Measurements from ENCODE around the gene CCT8. TPM values are rescaled to one million over a fixed set of nuclear protein-coding genes. Genes with fewer than 3 reads are reported as not detected.
"Not testable (repeated sequence)": the region's sequence is repeated elsewhere in the genome, so short reads cannot be mapped to it uniquely, and the experiment has no call there.

CCT8 gene
- total and polyA plus RNA-seq, 4 donors = 122 to 155 (median 137) TPM

GRCh38 chr21:29078869-29079767, 5.7 kb upstream of the CCT8 start:
- Histone ChIP-seq H3K36me3 (ENCODE audit: control insufficient read depth, insufficient read depth, low read length) (no peaks in the 10 kb centered on the region), H3K27me3 (ENCODE audit: control insufficient read depth, insufficient read depth, low read length) (no peaks in the 10 kb centered on the region), H3K4me1 (ENCODE audit: control insufficient read depth, insufficient read depth, low read length) (peaks cover 4% of the 10 kb centered on the region), H3K4me3 (ENCODE audit: low read depth, low read length) (no peak overlapping the region), H3K9me3 (ENCODE audit: control insufficient read depth, insufficient read depth, low read length) (no peaks in the 10 kb centered on the region), H3K27ac (ENCODE audit: low read depth, low read length) (no peak overlapping the region)
- WGBS (ENCODE audit: insufficient coverage) = 76% methylated on average over 7 of the region's 8 CpGs
- DNase-seq (ENCODE audit: low read depth in 4 of 6, low spot score in 6 of 6) = peak in 1 of 6 donors; percentile 32

- peak overlapping the region; percentile 39 for H3K4me3 ChIP-seq (ENCODE audit: low read depth, low read length)
- H3K27me3 ChIP-seq (ENCODE audit: control insufficient read depth, insufficient read depth, low read length) = no peaks in the 10 kb centered on the region
- peaks cover 4% of the 10 kb centered on the region for H3K4me1 ChIP-seq (ENCODE audit: control insufficient read depth, insufficient read depth, low read length)
- peak in 2 of 6 donors; percentile 53 to 84 for DNase-seq (ENCODE audit: low read depth in 4 of 6, low spot score in 6 of 6)
- peak overlapping the region; percentile 74 for H3K27ac ChIP-seq (ENCODE audit: low read depth, low read length)
- 57% methylated on average over 4 of the region's 6 CpGs for WGBS (ENCODE audit: insufficient coverage)
- H3K9me3 ChIP-seq (ENCODE audit: control insufficient read depth, insufficient read depth, low read length) = no peaks in the 10 kb centered on the region
- no peaks in the 10 kb centered on the region for H3K36me3 ChIP-seq (ENCODE audit: control insufficient read depth, insufficient read depth, low read length)
Measured at GRCh38 chr21:29077651-29078090, 4.2 kb upstream of the CCT8 start.

DNA sequence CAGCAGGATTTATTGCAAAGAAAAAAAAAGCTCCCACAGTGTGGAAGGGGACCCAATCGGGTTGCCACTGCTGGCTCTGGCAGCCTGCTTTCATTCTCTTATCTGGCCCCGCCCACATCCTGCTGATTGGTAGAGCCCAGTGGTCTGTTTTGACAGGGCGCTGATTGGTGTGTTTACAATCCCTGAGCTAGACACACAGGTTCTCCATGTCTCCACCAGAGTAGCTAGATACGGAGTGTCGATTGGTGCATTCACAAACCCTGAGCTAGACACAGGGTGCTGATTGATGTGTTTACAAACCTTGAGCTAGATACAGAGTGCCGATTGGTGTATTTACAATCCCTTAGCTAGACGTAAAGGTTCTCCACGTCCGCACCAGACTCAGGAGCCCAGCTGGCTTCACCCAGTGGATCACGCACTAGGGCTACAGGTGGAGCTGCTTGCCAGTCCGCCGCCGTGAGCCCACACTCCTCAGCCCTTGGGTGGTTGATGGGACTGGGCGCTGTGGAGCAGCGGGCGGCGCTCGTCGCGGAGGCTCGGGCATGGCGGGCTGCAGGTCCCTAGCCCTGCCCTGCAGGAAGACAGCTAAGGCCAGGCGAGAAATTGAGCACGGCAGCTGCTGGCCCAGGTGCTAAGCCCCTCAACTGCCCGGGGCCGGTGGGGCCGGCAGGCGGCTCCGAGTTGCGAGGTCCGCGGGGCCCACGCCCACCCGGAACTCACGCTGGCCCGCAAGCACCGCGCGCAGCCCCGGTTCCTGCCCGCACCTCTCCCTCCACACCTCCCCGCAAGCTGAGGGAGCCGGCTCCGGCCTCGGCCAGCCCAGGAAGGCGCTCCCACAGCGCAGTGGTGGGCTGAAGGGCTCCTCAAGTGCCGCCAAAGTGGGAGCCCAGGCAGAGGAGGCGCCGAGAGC, 3.5 kb upstream of the CCT8 start:
- WGBS (ENCODE audit: insufficient coverage) = 41% methylated on average over 47 of the region's 50 CpGs
- Histone ChIP-seq H3K27ac (ENCODE audit: low read depth, low read length) (peak overlapping the region; percentile 78), H3K4me3 (ENCODE audit: low read depth, low read length) (peak overlapping the region; percentile 39)
- peak in 2 of 6 donors; percentile 29 to 76 for DNase-seq (ENCODE audit: low read depth in 4 of 6, low spot score in 6 of 6)
- not testable (repeated sequence) for H3K9me3 ChIP-seq (ENCODE audit: control insufficient read depth, insufficient read depth, low read length); H3K36me3 ChIP-seq (ENCODE audit: control insufficient read depth, insufficient read depth, low read length); H3K27me3 ChIP-seq (ENCODE audit: control insufficient read depth, insufficient read depth, low read length); H3K4me1 ChIP-seq (ENCODE audit: control insufficient read depth, insufficient read depth, low read length)

- Histone ChIP-seq H3K9me3 (ENCODE audit: control insufficient read depth, insufficient read depth, low read length) (no peaks in the 10 kb centered on the region), H3K4me3 (ENCODE audit: low read depth, low read length) (no peak overlapping the region), H3K27ac (ENCODE audit: low read depth, low read length) (peak overlapping the region; percentile 50), H3K36me3 (ENCODE audit: control insufficient read depth, insufficient read depth, low read length) (no peaks in the 10 kb centered on the region), H3K4me1 (ENCODE audit: control insufficient read depth, insufficient read depth, low read length) (peaks cover 10% of the 10 kb centered on the region), H3K27me3 (ENCODE audit: control insufficient read depth, insufficient read depth, low read length) (no peaks in the 10 kb centered on the region)
- 92% methylated on average over 5 of the region's 9 CpGs for WGBS (ENCODE audit: insufficient coverage)
- no peak for DNase-seq (ENCODE audit: low read depth in 4 of 6, low spot score in 6 of 6)
Measured at GRCh38 chr21:29075706-29076466, 2.4 kb upstream of the CCT8 start.

- WGBS (ENCODE audit: insufficient coverage) = no CpG with 5 or more reads among the region's 4 CpGs
- H3K27ac ChIP-seq (ENCODE audit: low read depth, low read length) = no peak overlapping the region
- peaks cover 10% of the 10 kb centered on the region for H3K4me1 ChIP-seq (ENCODE audit: control insufficient read depth, insufficient read depth, low read length)
- no peaks in the 10 kb centered on the region for H3K36me3 ChIP-seq (ENCODE audit: control insufficient read depth, insufficient read depth, low read length)
- H3K27me3 ChIP-seq (ENCODE audit: control insufficient read depth, insufficient read depth, low read length) = no peaks in the 10 kb centered on the region
- no peaks in the 10 kb centered on the region for H3K9me3 ChIP-seq (ENCODE audit: control insufficient read depth, insufficient read depth, low read length)
- H3K4me3 ChIP-seq (ENCODE audit: low read depth, low read length) = no peak overlapping the region
- DNase-seq (ENCODE audit: low read depth in 4 of 6, low spot score in 6 of 6) = no peak
Measured at GRCh38 chr21:29074783-29075182, 1.3 kb upstream of the CCT8 start.

DNA sequence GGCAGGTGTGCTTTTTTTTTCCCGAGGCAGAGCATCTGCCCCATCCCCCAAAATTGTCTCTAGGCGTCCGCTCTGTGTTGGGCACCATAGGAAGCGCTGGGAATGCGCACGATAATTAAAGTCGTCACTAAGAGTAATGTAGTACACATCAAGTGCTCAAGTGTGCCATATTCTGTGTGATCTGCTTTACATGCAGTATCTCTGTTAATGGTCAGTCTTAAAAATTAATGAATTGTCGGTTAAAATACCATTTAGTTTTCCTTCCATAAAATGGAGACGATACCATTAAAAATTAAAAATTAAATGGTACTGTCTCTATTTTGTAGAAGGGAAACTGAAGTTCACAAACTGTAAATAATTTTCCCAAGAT, 544 bp upstream of the CCT8 start:
- Histone ChIP-seq H3K36me3 (ENCODE audit: control insufficient read depth, insufficient read depth, low read length) (no peaks in the 10 kb centered on the region), H3K4me3 (ENCODE audit: low read depth, low read length) (peak overlapping the region; percentile 98), H3K27ac (ENCODE audit: low read depth, low read length) (peak overlapping the region; percentile 96), H3K4me1 (ENCODE audit: control insufficient read depth, insufficient read depth, low read length) (peaks cover 10% of the 10 kb centered on the region), H3K27me3 (ENCODE audit: control insufficient read depth, insufficient read depth, low read length) (no peaks in the 10 kb centered on the region), H3K9me3 (ENCODE audit: control insufficient read depth, insufficient read depth, low read length) (no peaks in the 10 kb centered on the region)
- 0% methylated on average over 7 of the region's 9 CpGs for WGBS (ENCODE audit: insufficient coverage)
- DNase-seq (ENCODE audit: low read depth in 4 of 6, low spot score in 6 of 6) = peak in 1 of 6 donors; percentile 35

- 0% methylated on average over 13 of the region's 13 CpGs for WGBS (ENCODE audit: insufficient coverage)
- peaks cover 5% of the 10 kb centered on the region for H3K36me3 ChIP-seq (ENCODE audit: control insufficient read depth, insufficient read depth, low read length)
- no peaks in the 10 kb centered on the region for H3K9me3 ChIP-seq (ENCODE audit: control insufficient read depth, insufficient read depth, low read length)
- peak overlapping the region; percentile 98 for H3K4me3 ChIP-seq (ENCODE audit: low read depth, low read length)
- H3K27me3 ChIP-seq (ENCODE audit: control insufficient read depth, insufficient read depth, low read length) = no peaks in the 10 kb centered on the region
- no peak for DNase-seq (ENCODE audit: low read depth in 4 of 6, low spot score in 6 of 6)
- peak overlapping the region; percentile 96 for H3K27ac ChIP-seq (ENCODE audit: low read depth, low read length)
- peaks cover 10% of the 10 kb centered on the region for H3K4me1 ChIP-seq (ENCODE audit: control insufficient read depth, insufficient read depth, low read length)
Measured at GRCh38 chr21:29072873-29073221, 601 bp downstream of the CCT8 start.

GRCh38 chr21:29064850-29065481, 8.5 kb downstream of the CCT8 start:
- no peak overlapping the region for H3K27ac ChIP-seq (ENCODE audit: low read depth, low read length)
- no peaks in the 10 kb centered on the region for H3K4me1 ChIP-seq (ENCODE audit: control insufficient read depth, insufficient read depth, low read length)
- peaks cover 36% of the 10 kb centered on the region for H3K36me3 ChIP-seq (ENCODE audit: control insufficient read depth, insufficient read depth, low read length)
- no peak overlapping the region for H3K4me3 ChIP-seq (ENCODE audit: low read depth, low read length)
- WGBS (ENCODE audit: insufficient coverage) = 79% methylated on average over 2 of the region's 3 CpGs
- H3K27me3 ChIP-seq (ENCODE audit: control insufficient read depth, insufficient read depth, low read length) = no peaks in the 10 kb centered on the region
- no peak for DNase-seq (ENCODE audit: low read depth in 4 of 6, low spot score in 6 of 6)
- no peaks in the 10 kb centered on the region for H3K9me3 ChIP-seq (ENCODE audit: control insufficient read depth, insufficient read depth, low read length)

DNA sequence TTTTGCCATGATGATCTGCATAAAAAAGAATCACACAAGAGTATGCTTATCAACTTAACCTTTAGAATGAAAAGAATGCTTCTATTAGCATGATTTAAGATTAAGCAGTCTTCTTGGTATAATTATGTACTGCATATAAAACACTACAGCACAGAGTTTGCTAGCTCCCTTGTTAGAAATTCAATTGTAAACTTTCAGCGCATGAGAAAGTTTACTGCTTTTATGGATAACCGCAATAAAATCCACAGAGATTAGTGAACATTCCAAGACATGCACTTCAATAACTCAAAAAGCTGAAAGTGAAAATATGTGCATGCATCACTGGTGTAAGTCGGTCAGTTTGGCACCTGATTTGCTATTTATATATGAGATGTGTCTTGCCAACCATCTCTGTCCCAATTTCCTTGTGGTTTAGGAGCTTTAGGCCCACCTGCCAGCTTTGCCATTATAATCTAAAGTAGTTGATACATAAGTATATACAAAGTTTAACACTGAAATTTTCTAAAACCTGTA, 16.9 kb downstream of the CCT8 start:
- no CpG with 5 or more reads among the region's 3 CpGs for WGBS (ENCODE audit: insufficient coverage)
- no peak for DNase-seq (ENCODE audit: low read depth in 4 of 6, low spot score in 6 of 6)
- Histone ChIP-seq H3K36me3 (ENCODE audit: control insufficient read depth, insufficient read depth, low read length) (peaks cover 33% of the 10 kb centered on the region), H3K9me3 (ENCODE audit: control insufficient read depth, insufficient read depth, low read length) (no peaks in the 10 kb centered on the region), H3K27ac (ENCODE audit: low read depth, low read length) (no peak overlapping the region), H3K27me3 (ENCODE audit: control insufficient read depth, insufficient read depth, low read length) (no peaks in the 10 kb centered on the region), H3K4me1 (ENCODE audit: control insufficient read depth, insufficient read depth, low read length) (no peaks in the 10 kb centered on the region), H3K4me3 (ENCODE audit: low read depth, low read length) (no peak overlapping the region)

All from spinal cord (tissue), 10 donors.